Measurements from ENCODE around the gene XPR1.

XPR1 gene

DNA sequence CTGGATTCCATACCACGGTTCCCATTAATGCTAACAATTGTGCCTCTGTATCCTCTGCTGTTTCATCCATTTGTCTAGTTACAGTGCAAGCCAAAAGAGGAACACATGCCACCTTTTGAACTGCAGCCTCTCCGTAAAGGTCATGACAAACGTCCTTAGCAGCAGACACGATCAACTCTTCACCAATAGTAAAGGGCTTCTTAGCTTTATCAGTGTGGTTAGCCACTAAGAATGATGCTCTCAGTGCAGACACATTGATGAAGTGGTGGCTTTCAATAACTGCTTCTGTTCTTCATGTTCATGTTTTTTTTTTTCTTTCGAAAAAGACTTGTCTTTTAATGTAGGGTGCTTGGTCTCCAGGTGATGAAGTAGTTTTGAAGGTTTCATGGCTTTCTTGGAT, 14.3 kb downstream of the XPR1 start:
- CTCF ChIA-PET = interaction anchor here (0.8 to 1.9 kb wide), 7 partner anchors 10 to 163 kb away, joined by 3 to 6 read pairs (median 3); no protein-coding TSS in a partner anchor
- no peak for DNase-seq (ENCODE audit: extremely low spot score)
- POLR2A ChIA-PET = no interaction called here
- TF ChIP-seq CTCF (IDR thresholded peaks at IDR 0.05; ENCODE audit: control extremely low read depth, extremely low read depth, low read depth, missing control alignments) = no peak

GRCh38 chr1:180646547-180646946, 14.7 kb downstream of the XPR1 start:
- DNase-seq (ENCODE audit: extremely low spot score) = no peak
- CTCF ChIA-PET = interaction anchor here (0.8 to 1.9 kb wide), 7 partner anchors 9 to 164 kb away, joined by 3 to 6 read pairs (median 3); no protein-coding TSS in a partner anchor
- no peak for TF ChIP-seq CTCF (IDR thresholded peaks at IDR 0.05; ENCODE audit: control extremely low read depth, extremely low read depth, low read depth, missing control alignments)
- POLR2A ChIA-PET = no interaction called here

DNA sequence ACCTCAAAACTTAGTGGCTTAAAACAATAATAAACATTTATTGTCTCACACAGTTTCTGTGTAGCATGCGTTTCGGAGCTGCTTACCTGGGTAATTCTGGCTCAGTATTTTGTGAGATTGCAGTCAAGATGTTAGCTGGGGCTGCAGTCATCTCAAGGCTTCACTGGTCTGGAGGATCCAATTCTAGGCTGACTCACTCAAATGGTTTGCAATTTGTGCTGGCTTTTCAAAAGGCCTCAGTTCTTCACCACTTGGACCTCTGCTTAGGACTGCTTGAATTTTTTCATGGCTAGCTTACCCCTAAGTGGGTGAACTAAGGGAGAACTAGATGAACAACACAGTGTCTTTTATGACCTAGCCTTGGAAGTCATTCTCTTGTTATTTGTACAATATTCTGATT, 21.0 kb downstream of the XPR1 start:
- TF ChIP-seq CTCF (IDR thresholded peaks at IDR 0.05; ENCODE audit: control extremely low read depth, extremely low read depth, low read depth, missing control alignments) = no peak
- POLR2A ChIA-PET = no interaction called here
- DNase-seq (ENCODE audit: extremely low spot score) = no peak
- CTCF ChIA-PET = interaction anchor here (1.0 to 1.3 kb wide), 4 partner anchors 9 to 21 kb away, joined by 3 to 4 read pairs (median 3); partner anchors contain the start of gene XPR1

DNA sequence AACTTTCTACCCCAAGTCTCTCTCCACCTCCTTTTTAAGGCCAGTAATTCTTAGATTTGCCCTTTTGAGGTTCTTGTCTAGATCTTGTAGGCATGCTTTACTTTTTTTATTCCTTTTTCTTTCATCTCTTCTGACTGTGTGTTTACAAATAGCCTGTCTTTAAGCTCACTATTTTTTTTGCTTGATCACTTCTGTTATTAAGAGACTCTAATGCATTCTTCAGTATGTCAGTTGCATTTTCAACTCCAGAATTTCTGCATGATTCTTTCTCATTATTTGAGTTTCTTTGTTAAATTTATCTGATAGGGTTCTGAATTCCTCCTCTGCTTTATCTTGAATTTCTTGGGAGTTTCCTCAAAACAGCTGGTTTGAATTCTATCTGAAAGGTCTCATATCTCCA, 30.9 kb downstream of the XPR1 start:
- DNase-seq (ENCODE audit: extremely low spot score) = no peak
- CTCF ChIA-PET = no interaction called here
- no peak for TF ChIP-seq CTCF (IDR thresholded peaks at IDR 0.05; ENCODE audit: control extremely low read depth, extremely low read depth, low read depth, missing control alignments)
- POLR2A ChIA-PET = no interaction called here

GRCh38 chr1:180670681-180671080, 38.9 kb downstream of the XPR1 start:
- no peak for TF ChIP-seq CTCF (IDR thresholded peaks at IDR 0.05; ENCODE audit: control extremely low read depth, extremely low read depth, low read depth, missing control alignments)
- no peak for DNase-seq (ENCODE audit: extremely low spot score)
- ChIA-PET CTCF (no interaction called here), POLR2A (no interaction called here)

GRCh38 chr1:180672105-180672504, 40.3 kb downstream of the XPR1 start:
- CTCF ChIA-PET = interaction anchor here (1.7 kb wide), 1 partner anchor 8 kb away, joined by 4 read pairs; no protein-coding TSS in a partner anchor
- no peak for DNase-seq (ENCODE audit: extremely low spot score)
- POLR2A ChIA-PET = no interaction called here
- no peak for TF ChIP-seq CTCF (IDR thresholded peaks at IDR 0.05; ENCODE audit: control extremely low read depth, extremely low read depth, low read depth, missing control alignments)

DNA sequence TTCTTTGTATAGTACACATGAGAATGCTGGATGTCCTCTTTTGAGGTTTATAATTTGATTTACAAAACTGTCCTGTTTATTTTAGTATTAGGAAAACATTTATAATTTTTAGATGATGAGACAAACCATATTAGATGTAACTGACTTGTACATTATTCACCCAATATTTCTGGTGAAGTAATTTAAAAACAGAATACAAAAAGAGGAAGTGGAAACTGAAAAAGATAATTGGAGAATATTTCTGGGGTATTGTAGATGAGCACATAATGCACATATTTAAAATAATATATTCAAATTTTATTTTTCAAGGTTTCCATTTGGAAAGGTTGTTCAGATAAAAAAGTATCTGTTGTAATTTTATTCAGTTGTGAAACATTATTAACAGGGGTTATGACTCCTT, 40.7 kb downstream of the XPR1 start:
- CTCF ChIA-PET = interaction anchor here (1.7 kb wide), 1 partner anchor 8 kb away, joined by 4 read pairs; no protein-coding TSS in a partner anchor
- POLR2A ChIA-PET = no interaction called here
- no peak for TF ChIP-seq CTCF (IDR thresholded peaks at IDR 0.05; ENCODE audit: control extremely low read depth, extremely low read depth, low read depth, missing control alignments)
- DNase-seq (ENCODE audit: extremely low spot score) = no peak

Measured in GM10248 (cell line).